Measurements from ENCODE around the gene RCN2. TPM values are rescaled to one million over a fixed set of nuclear protein-coding genes. Genes with fewer than 3 reads are reported as not detected.

RCN2 gene
- total and polyA plus RNA-seq, 2 of the 13 experiments (the other 11 are each of a cell fraction or from before 2014, with no cell fraction given) = 84.4 to 89.0 TPM

DNA sequence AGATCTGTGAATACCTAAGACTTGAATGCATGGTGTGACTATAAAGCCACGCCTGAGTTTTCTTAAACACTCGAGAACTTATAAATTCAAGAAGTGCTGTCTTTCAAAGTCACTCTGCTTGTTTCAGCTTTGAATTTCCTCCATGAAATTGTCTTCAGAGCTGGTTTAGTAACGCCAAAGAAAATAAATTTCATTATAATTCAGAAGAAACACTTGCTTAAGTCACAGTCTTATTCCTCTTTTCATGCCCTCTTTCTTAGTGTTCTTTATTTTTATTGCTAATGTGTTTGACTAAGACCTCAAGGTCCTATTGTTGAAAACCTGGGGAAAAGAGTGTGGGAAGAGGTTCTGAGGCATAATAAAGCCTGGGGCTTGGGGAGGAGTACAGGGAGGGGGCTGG, 3.3 kb upstream of the RCN2 start (continued):
- no peak for TF ChIP-seq REPIN1 (CRISPR knock-in tag; IDR thresholded peaks at IDR 0.05; ENCODE audit: borderline replicate concordance, low read depth)

DNA sequence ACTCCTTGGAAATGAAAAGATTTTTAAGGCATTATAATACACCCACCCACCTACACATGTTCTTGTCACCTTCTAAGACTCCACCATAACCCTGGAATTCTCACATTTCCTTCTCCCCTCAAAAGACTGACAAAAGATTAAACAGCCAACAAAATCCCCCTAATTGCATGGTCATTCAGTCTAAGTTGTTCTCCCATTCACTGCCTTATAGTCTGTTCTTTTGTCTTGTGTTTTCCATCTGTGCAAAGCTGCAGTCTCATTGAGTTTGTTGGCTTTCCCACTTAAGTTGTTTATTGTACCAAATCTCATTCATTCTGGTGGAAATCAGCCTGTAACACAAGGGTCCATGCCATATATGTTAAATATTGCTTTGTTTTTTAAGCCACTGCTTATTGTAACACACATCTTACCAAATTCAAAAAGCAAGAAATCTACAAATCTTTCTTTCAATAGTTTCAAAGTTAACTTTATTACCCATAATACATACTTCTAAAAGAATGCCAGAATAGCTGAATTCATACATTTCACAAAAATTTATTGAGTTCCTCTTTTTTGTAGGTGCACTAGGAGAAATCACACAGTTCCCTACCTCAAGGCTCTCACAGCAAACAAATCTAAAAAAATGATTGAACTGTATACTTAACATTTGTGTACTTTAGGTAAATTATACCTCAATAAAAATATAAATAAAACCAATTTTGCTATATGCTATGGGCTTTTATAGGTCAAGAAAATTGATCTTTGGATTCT, 2.4 kb upstream of the RCN2 start:
- Histone ChIP-seq H3K27me3 (ENCODE audit: control insufficient read depth in 1 of 2, insufficient read depth in 2 of 2, low read length in 2 of 2) (no peaks in the 10 kb centered on the region; a peak in 1 of 5 replicates), H3K4me3 (replicated peaks in 1 of 3; ENCODE audit: insufficient read depth in 1 of 3, low read depth in 2 of 3, low read length in 3 of 3) (no peak overlapping the region), H3K4me1 (ENCODE audit: insufficient read depth, low read length) (peaks cover 28% of the 10 kb centered on the region), H3K79me2 (ENCODE audit: insufficient read depth, low read length) (peaks cover 19% of the 10 kb centered on the region), H3K9ac (ENCODE audit: insufficient read depth, low read depth, low read length) (no peak overlapping the region), H3K27ac (ENCODE audit: extremely low read length, insufficient read depth, low read length) (no peak overlapping the region), H3K4me2 (ENCODE audit: low read depth, low read length) (no peak overlapping the region), H4K20me1 (ENCODE audit: insufficient read depth, low read length) (no peaks in the 10 kb centered on the region), H3K36me3 (replicated peaks in 1 of 2; ENCODE audit: control insufficient read depth in 1 of 2, insufficient read depth in 2 of 2, low read length in 2 of 2) (no peaks in the 10 kb centered on the region), H3K9me3 (ENCODE audit: low read length) (no peaks in the 10 kb centered on the region), H2AFZ (ENCODE audit: low read length) (no peak overlapping the region)
- POLR2A ChIA-PET = no interaction called here
- intact Hi-C loops (cut with micrococcal nuclease; ENCODE audit: unreplicated experiment) (no loop called here), in situ Hi-C loops (cut with HindIII; ENCODE audit: extremely low pct_ligation_motif_present, low pct_unique_long_range_greater_than_20kb) (no loop called here)
- no peak for TF ChIP-seq ZFP90 (CRISPR knock-in tag; IDR thresholded peaks at IDR 0.05; ENCODE audit: borderline replicate concordance)
- TF ChIP-seq ZFP36L2 (CRISPR knock-in tag; IDR thresholded peaks at IDR 0.05) = no peak
- no peak for TF ChIP-seq ZNF431 (CRISPR knock-in tag; IDR thresholded peaks at IDR 0.05; ENCODE audit: borderline replicate concordance, low read depth)
- no peak for TF ChIP-seq ZNF614 (CRISPR knock-in tag; IDR thresholded peaks at IDR 0.05; ENCODE audit: borderline replicate concordance)
- TF ChIP-seq MLLT10 (CRISPR knock-in tag; IDR thresholded peaks at IDR 0.05) = no peak
- no peak for TF ChIP-seq NFE2 (CRISPR knock-in tag; IDR thresholded peaks at IDR 0.05)
- no peak for TF ChIP-seq ZZZ3 (CRISPR knock-in tag; IDR thresholded peaks at IDR 0.05; ENCODE audit: borderline replicate concordance)
- no peak for TF ChIP-seq ZNF121 (CRISPR knock-in tag; IDR thresholded peaks at IDR 0.05)
- ATAC-seq = no peak
- no peak for DNase-seq (ENCODE audit: low spot score)
- FAIRE-seq = no peak
- no TSS peak for BruUV-seq (replicated peaks)
- CTCF ChIA-PET (ENCODE audit: low intra/inter-chr PET ratio, low total read pairs) = no interaction called here
